CD1c-positive myeloid dendritic cell (primary cell): Measurements from ENCODE around the gene TBATA.

Source experiments
- DNase-seq: peaks from one replicate; pipeline ENCODE4 v3.0.0-alpha.2; 2016; ENCODE audit errors: extremely low spot score

TBATA gene

GRCh38 chr10:70785190-70785589 lies at the start of gene TBATA:
TSS of gene TBATA (minus strand) at chr10:70785377. CDS start at chr10:70783379, 1,998 bp downstream.
- no peak for DNase-seq

GRCh38 chr10:70834441-70835151 lies 49.4 kb upstream of the TBATA start:
- DNase-seq: peak; percentile 79

- DNase-seq: no peak
Measured at GRCh38 chr10:70834021-70834420, 48.8 kb upstream of the TBATA start.

- DNase-seq: no peak
Measured at GRCh38 chr10:70833601-70834000, 48.4 kb upstream of the TBATA start.

- peak; percentile 87 for DNase-seq
Measured at GRCh38 chr10:70832852-70833528, 47.8 kb upstream of the TBATA start.

GRCh38 chr10:70832221-70832620 lies 47.0 kb upstream of the TBATA start:
- no peak for DNase-seq

GRCh38 chr10:70830164-70830563 lies 45.0 kb upstream of the TBATA start:
- DNase-seq: peak; percentile 59

GRCh38 chr10:70829543-70829942 lies 44.4 kb upstream of the TBATA start:
- DNase-seq: no peak

- DNase-seq: no peak
Measured at GRCh38 chr10:70828923-70829322, 43.7 kb upstream of the TBATA start.

GRCh38 chr10:70827086-70827757 lies 42.0 kb upstream of the TBATA start:
- peak; percentile 36 for DNase-seq

- DNase-seq: no peak
Measured at GRCh38 chr10:70822076-70822820, 37.1 kb upstream of the TBATA start.

- DNase-seq: no peak
Measured at GRCh38 chr10:70820976-70821750, 36.0 kb upstream of the TBATA start.

- DNase-seq: peak; percentile 31
Measured at GRCh38 chr10:70816220-70816894, 31.2 kb upstream of the TBATA start.

GRCh38 chr10:70815504-70816219 lies 30.5 kb upstream of the TBATA start, which contains the start of gene SGPL1:
TSS of gene SGPL1 (plus strand) at chr10:70815948. CDS start at chr10:70816854, 906 bp downstream.
- peak; percentile 93 for DNase-seq

GRCh38 chr10:70814126-70814525 lies 28.9 kb upstream of the TBATA start:
- no peak for DNase-seq

- DNase-seq: no peak
Measured at GRCh38 chr10:70812814-70813213, 27.6 kb upstream of the TBATA start.

- DNase-seq: no peak
Measured at GRCh38 chr10:70811881-70812280, 26.7 kb upstream of the TBATA start.

GRCh38 chr10:70810967-70811366 lies 25.8 kb upstream of the TBATA start:
- DNase-seq: no peak

- no peak for DNase-seq
Measured at GRCh38 chr10:70809726-70810125, 24.5 kb upstream of the TBATA start.
